Measurements from ENCODE around the gene MAGI1.

The MAGI1 gene

DNA sequence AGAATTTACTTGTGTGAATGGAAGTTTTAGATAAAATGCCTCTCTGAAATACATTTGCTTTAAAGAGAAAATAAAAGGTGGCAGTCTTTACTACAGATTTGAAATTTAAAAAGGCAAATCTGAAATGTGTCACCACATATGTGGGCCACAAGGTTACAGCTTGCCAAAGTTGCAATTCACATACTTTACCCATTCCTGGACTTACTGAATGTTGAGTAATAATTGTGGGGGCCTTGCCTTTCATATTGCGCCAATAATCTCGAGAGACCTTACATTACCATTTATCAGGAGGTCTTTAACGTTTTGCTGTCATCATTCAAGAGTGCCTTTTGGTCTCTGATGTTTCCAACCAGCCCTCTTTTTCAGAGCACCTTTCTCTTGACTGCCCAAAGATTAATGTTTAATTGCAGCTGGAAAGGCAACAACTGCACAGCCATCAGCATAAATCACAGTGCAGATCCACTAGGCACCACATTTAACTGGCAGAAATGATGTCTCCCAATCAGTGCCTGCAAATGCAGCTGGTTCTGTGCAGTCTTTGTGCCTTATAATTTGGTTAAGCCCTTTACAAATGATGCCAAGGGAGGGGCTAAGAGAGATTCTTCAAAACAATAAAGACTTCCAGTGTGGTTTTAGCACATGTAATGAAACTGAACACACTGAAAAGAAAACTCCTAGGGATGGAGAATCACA is 206.8 kb downstream of the MAGI1 start:
- DNase-seq (ENCODE audit: low spot score) = no peak

DNA sequence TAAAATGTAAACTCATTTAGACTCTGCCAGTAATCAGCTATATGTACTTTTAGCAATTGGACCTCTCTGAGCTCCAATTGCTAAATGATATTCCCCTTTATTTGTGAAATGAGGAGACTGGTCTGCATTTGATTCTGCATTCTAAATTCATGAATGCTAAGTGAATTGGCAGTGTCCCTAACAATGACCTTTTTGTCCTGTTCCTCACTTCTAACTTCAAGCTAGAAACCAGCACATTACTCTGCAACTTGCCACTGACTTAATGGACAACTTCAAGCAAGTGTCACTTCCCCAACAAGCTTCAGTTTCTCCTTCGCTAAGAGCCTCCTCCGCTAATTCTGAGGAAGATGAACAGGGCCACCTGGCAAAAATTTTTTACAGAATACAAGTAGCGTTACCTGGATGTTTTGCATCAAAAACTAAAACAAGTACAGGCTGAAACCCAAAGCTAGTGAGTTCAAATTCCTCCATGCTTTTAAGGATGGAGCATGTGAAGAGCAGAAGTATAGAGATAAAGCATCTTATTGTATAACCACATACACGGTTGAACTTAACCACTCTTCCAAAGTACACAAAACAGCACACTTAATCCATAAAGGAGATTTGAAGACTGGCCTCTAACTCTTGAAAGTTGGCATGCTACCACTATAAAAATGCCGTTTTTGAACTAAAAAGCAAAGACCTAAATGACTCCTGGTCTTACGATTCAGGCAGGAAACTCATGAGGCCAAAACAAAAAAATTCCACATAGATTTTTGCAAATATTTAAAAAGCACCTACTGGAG is 207.6 kb downstream of the MAGI1 start:
- DNase-seq (ENCODE audit: low spot score) = no peak

DNA sequence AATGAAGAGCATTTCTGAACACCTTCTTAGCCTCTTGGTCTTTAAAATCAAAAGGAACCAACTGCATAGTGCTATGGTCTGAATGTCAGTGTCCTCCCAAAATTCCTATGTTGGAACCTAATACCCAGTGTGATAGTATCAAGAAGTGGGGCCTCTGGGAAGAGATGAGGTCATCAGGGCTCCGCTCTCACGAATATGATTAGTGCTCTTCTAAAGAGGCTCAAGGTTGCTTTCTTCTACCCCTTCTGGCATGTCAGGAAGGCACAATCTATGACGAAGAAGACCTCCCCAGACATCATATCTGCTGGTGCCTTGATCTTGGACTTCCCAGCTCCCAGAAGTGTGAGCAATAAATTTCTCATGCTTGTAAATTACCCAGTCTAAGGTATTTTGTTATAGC is 209.5 kb downstream of the MAGI1 start:
- no peak for DNase-seq (ENCODE audit: low spot score)

DNA sequence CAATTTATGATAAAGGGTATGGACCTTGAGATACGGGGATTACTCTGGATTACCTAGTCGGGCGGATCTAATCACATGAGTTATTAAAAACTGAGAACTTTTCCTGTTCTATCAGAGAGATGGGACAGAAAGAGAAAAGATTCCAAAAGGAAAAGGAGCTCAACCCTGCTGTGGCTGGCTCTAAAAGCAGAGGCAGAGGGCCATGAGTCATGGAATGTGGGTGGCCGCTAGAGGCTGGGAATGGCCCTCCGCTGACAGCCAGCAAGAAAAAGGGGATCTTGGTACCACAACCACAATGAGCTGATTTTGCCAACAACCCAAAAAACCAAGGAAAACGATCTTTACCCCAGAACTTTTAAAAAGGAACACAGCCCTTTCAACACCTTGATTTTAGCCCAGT is 210.0 kb downstream of the MAGI1 start:
- DNase-seq (ENCODE audit: low spot score) = no peak

DNA sequence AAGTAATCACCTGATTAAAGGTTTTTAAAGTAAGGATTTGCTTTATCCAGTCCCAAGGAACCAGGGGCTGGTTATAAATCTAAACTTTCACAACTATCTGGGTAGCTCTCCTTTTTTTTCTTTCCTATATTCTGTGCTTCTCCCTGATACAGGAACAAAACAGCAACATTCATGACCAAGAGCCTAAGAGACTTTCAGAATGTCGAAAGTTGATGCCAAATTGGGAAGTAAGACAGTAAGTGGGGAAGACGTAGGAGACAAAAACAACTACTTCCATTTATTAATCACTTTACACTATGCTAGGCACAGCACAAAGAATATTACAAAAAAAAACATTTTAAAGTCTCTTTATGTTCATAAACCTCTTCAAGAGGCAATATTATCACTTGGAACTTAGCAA is 211.6 kb downstream of the MAGI1 start:
- no peak for DNase-seq (ENCODE audit: low spot score)

DNA sequence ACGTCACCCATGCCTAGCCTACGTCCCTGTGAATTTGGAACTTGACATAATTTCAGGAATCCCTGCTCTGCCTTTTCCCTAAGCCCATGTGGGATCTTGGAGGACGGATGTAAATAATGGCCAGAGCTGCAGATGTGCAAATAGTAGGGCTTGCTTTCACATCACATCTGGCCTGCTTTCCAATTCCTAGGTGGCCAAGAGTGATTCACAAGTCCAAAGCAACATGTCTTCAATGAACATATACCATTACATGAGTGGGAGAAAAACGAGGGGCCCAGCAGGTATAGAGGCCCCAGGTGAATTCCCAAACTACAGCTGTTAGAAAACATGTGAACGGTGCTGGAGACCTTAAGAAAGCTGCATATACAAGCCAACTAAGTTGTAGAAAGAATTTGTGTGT is 214.6 kb downstream of the MAGI1 start:
- DNase-seq (ENCODE audit: low spot score) = no peak

- no peak for DNase-seq (ENCODE audit: low spot score)
These were observed 218.1 kb downstream of the MAGI1 start for GRCh38 chr3:65820600-65820999.

DNA sequence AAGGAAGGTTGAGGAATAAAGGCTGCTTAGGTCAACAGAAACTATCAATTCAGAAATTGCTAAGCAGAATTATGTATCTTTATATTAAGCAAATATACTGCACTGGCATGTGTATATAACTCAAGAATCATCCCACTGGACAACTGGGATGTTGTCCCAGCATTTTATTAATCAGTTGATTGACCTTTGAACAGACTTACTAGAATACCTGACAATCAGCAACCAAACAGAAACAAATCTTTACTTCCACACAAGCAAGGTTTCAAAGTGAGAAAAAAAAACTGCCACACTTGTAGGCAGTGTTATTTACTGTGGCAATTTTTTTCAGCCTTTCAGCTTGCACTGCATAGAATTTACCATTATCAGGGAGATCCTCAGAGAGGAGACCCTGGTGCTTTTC is 218.8 kb downstream of the MAGI1 start:
- no peak for DNase-seq (ENCODE audit: low spot score)

DNA sequence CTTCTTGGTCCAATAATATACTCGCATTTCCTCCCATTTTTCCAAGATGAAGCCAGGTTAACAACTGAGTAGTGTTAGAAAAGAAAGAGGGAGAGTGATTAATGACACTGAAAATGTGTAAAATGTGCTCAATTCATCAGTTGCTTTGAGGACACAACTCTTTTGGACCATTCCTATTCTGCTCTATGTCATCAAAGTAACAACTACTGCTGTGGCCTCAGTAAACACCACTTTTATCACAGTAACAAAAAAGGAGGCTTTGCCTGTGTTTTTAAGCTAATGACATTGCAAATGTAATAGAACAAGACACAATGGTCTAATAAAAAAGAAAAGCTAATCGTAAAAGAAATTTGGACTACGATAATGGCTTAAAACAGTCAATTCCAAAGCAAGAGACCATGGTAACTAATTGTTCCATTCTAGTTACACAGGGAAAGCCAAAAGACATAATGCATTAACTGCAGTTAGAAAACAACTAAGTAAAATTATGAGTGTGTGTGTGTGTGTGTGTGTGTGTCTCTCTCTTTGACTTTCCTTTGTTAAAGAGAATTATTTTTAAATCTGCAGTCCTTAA is 221.1 kb downstream of the MAGI1 start:
- DNase-seq (ENCODE audit: low spot score) = no peak

DNA sequence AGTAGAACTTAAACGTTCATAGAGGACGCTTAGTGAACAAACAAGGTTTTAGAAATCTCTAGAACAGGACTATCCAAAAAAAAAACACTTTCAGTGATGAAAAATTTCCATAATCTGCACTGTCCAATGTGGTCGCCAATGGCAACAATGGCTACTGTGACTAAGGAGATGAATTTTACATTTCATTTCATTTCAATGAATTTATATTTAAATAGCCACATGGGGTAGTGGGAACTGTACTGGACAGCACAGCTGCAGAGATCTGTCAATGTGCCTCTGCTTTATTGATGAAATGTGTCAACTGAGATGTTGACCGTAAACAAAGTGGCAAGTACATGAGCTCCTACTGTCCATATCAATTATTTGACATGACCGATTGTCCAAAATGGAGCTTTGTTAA is 222.5 kb downstream of the MAGI1 start:
- no peak for DNase-seq (ENCODE audit: low spot score)

DNA sequence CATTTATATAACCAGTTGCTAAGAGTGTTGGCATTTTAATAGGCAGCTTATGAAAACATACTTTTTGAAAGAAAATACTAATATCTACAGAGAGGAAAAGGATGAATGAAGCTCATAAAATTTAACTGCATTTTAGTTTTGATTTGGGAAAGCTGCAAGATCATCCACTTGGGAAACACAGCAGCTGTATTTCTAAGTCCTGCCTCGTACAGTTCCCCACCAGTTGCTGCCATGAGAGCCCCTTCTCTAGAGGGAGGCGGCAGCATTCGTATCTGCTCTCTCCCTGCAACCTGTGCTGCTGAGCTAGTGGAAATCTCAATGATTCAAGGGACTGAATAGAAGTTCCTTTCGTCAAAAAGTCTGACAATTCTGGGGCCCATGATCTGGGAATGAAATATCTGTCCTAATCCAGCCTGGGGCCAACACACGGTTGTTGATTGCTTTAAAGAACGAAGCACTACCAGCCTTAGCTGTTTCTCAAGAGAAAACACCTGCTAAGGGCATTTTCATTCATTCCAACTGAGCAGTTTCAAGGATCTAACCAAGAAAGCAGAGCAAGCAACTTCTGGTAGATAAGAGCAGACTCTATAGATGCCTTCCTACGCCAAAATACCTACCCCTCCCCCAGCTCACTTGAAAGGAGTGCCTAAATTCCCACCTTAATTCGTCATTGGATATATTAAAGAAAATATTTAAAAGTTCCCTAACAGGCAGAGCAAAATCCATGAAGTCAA is 223.7 kb downstream of the MAGI1 start:
- DNase-seq (ENCODE audit: low spot score) = no peak

DNA sequence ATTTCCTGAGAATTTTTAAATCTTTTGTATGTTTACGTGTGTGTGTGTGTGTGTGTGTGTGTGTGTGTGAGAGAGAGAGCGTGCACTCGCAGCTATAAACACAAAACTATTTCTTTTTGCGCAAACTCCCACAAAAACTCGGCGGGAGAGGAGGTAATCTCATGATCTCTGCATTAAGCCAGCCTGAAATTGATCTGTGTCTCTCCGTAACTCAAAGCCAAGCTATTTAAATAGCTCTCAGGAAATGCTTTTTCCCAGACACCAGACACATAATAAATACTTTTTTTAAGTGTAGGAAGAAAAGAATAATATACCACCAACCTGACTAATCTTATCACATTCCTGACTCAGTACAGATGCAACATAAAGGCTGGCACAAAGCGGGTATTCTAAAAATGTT is 226.8 kb downstream of the MAGI1 start:
- DNase-seq (ENCODE audit: low spot score) = no peak

GRCh38 chr3:65811086-65811761 is 227.5 kb downstream of the MAGI1 start:
- DNase-seq (ENCODE audit: low spot score) = no peak

DNA sequence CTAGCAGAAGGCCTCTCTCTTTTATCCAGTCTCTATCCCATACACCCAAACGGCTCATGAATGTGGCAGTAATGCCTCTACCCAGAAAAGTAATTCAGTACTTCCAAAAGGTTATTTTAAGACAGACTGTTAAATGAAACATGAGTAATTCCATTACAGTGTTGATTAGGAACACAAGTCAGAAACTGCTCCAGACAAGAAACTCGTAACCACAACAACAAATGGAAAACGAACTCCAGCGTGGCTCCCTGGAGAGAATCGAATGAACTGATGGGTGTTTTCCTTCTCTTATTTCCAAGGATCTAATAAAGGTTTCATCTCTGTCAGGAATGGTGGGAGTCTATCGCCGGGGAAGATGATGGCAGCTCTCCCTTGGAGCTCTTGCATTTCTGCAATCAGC is 228.4 kb downstream of the MAGI1 start:
- DNase-seq (ENCODE audit: low spot score) = no peak

DNA sequence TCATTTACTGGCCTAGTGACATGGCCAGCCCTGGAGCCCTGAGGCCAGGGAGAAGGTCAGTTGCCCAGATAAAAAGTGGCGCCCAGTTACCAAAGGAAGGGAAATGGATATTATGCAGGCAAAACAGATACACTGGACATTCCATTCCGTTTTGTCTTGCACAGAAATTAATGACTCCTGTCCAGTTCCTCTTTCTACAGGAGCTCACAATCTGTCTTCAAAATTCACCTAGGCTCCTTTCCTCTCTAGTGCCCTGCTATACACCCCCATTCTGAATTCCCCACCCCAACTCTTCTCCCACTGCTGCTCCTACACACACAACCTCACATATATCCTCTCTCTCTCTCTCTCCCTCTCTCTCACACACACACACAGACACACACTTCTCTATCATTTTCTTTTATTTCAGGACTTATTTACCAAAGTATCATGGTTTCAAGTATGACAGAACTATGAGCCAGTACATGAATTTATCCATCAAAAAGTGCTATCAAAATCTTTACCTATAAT is 229.0 kb downstream of the MAGI1 start:
- no peak for DNase-seq (ENCODE audit: low spot score)

DNA sequence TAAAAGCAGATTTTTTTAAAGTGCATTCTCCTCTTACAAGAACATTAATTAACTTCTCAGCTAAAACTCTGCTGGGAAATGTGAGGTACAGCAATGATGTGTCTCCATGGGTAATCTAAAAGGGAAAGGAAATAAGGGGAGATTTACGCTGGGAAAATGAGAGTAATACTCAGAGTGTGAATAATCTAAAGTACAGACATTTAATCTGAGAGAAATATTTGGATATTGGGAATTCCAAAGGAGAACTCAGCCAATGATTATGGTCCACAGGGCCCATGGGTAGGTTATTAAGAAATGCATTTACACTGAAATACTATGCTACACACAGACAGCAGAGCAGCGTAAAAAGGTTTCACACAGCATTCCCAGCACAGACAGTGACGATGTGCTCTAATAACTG is 229.9 kb downstream of the MAGI1 start:
- DNase-seq (ENCODE audit: low spot score) = no peak

DNA sequence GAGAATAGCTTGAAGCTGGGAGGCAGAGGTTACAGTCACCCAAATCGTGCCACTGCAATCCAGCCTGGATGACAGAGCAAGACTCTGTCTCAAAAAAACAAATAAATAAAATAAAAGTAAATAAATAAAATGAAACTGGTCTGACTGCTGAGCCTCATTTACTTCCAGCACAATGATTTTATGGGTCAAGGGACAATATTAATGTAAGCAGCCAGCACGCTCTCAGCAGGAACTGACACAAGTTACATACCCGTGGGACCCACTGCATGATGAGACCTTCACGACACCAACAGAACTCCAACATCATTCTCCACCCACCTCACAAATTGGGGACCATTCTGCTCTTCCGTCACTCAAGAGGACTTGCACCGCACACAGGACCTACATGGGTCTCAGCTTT is 230.3 kb downstream of the MAGI1 start:
- DNase-seq (ENCODE audit: low spot score) = no peak

- DNase-seq (ENCODE audit: low spot score) = no peak
These were observed 231.5 kb downstream of the MAGI1 start for GRCh38 chr3:65807225-65807624.

- DNase-seq (ENCODE audit: low spot score) = no peak
These were observed 232.1 kb downstream of the MAGI1 start for GRCh38 chr3:65806600-65806999.

GRCh38 chr3:65796676-65797075 is 242.0 kb downstream of the MAGI1 start:
- DNase-seq (ENCODE audit: low spot score) = no peak

DNA sequence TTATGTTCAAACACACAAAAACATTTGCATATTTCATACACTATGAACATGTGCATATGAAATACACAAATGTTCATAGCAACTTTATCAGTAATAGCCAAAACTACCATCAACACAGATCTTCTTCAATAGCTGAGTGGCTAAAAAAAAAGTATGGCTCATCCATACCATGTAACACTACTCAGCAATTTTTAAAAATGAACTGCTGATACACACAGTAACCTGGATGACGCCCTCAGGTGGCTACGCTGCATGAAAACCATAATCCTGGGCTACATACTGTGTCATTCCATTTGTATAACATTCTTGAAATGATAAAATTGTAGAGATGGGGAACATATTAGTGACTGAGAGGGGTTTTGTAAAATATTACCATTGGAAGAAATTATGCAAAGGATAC is 243.6 kb downstream of the MAGI1 start:
- DNase-seq (ENCODE audit: low spot score) = no peak

Measured in CD4-positive, alpha-beta T cell treated with Interleukin-6 at 100 ng/mL for 8 hours (primary cell).